HG02763 (cell line): ENCODE results near the gene BTN2A1.

Experiments used
- ATAC-seq: cut with Tn5 transposase; IDR thresholded peaks from one replicate; pipeline ENCODE4 v1.9.1; 2021; ENCODE audit warnings: mild to moderate bottlenecking, moderate library complexity; ENCODE audit not compliant: unreplicated experiment

The BTN2A1 gene

DNA sequence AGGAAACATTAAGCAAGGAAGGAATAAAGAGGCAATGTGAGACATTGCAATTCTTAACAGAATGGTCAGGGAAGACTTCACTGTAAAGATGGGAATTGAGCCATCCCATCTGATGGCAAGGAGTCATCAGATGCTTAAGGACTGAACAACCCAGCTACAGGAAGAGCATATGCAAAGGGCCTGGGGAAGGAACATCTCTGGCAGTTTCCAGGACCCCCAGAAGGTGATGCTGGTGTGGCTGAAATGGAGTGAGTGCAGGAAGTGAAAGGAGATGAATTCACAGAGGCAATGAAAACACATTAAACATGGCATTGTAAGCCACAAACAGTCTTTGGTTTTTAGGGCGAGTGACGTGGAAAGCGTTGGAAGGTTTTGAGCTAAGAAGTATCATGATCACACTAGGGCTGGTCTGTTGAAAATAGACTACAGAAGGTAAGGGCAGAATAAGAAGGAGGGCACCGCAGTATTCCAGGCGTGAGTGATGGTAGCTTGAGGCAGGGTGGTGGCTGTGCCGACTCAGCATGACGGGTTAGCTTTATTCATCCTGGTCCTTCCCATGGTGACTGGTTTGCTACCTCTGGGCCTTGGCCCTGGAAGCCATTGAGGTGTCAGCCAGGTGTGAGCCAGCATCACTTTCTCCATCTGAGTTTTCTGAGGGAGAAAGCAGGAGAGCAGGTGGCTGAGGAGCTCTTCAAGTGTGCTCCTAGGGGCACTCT is 6.8 kb downstream of the BTN2A1 start:
- ATAC-seq: no peak

DNA sequence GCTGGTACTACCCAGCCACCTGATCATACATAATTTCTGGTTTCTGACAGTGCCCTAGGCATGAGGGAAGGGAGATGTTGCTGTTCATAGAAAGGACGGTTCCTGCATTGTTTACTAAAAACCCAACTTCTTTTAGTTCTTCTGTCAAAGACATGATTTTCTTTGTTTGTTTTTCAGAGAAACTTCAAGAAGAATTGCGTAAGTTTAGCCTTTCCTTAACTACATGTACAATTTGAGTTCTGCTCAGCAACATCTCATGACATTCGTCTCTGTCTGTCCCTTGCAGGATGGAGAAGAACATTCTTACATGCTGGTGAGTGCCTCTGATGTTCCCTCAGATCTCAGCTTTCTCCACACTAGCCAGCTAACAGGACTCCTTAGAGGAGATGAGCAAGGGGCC is 8.0 kb downstream of the BTN2A1 start:
- ATAC-seq: no peak

- ATAC-seq: no peak
These were observed 11.1 kb downstream of the BTN2A1 start for GRCh38 chr6:26468829-26469228.

- ATAC-seq: no peak
These were observed 12.9 kb downstream of the BTN2A1 start for GRCh38 chr6:26470643-26471042.

DNA sequence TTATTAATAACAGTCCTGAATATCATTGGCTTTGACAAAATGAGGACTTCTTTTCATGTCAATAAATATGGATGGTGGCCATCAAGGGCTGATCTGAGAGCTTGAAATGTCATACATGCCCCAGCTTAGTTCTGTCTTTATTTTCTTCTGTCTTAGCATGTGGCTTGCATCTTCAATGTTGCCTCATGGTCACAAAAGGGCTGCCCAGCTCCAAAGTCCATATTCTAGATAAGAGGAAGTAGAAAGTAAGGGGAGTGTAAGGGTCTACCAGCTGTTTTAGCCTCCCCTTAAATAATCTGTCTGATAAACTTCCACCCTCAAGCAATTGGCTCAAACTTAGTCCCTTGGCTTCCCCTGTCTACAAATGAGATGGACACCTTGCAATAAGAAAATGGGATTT is 14.2 kb downstream of the BTN2A1 start:
- ATAC-seq: no peak

- no peak for ATAC-seq
These were observed 15.0 kb downstream of the BTN2A1 start for GRCh38 chr6:26472549-26473290.

DNA sequence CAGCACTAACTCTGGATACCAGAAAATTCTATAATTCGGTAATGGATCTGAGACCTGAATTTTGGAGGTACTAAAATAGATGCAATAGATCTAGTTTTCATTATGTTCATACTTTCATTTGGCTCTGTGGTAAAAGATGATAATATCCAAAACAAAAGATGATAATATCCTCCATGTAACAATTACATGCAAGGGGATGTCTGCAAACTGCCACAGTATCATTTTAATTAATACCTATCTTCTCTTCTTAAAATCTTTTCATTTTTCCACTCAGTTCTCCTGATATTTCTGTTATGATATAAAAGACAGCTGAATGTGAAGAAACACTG is 15.6 kb downstream of the BTN2A1 start:
- ATAC-seq: no peak

DNA sequence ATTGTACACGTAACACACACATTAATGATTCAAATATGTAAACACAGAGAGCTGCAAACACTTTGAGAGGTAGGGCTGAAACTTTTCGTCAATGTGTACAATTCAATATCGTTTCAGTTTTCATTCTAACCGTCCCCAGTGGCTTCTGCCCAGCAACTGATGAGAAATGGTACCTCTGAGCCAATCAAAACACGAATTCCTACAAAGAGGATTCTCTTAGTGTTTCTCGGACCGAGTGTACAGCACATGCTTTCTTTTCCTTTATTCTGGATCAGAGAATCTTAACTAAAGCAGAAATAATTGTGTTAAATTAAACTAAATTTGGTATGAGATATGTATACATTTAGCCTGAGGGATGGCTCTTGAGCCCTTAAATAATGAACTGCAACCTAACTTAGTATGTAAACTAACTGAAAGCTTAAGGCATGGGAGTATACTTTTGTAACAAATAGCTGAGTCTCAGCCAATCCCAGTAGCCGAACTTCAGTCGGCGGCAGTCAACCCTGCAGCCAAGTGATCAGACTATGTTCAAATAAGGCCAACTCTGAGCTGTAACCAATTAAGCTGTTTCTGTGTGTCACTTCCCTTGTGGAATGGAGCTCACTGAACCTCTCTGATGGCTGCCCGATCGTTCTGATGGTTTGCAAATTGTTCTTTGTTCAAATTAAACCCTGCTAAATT is 16.1 kb downstream of the BTN2A1 start:
- peak; percentile 93 for ATAC-seq

- no peak for ATAC-seq
These were observed 16.7 kb downstream of the BTN2A1 start for GRCh38 chr6:26474439-26474881.

DNA sequence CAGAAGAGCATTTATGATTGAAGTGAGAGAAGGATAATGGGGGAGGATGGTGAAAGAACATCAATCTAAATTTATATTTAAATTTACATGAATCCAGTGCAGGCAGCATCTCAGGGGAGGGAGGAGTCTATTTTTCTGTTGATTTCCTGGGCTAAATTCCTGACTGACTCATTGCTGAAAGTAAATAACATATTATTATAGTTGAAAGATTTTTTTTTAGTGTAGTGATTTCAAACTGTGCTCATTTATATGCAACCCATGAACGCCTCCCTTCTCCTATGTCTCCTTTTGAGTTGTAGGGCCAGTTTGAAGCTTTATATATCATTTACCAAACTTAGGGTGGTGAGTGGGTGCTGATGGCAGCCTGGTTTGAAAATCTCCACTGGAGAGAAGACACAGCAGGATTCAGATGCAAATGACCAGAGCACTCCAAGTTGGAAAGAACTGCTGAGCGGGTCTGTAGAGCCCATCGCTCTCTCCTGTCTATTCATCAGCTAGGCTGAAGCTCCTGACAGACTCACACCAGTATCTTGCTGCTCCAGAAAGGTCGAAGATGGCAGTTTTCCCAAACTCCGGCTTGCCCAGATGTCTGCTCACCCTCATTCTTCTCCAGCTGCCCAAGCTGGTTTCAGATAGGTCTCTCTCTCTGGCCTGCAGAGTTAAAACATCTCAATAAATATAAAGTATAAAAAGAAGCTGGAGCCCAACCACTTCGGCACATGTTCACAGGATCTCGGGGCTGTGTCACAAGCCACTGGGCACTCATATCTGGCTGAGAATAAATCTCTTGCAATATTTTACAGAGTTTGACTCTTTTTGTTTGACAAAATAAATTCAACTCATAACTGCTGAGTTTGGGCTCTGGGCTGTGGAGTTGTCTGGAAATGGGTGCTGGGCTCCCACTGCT is 18.3 kb downstream of the BTN2A1 start:
- ATAC-seq: no peak

- no peak for ATAC-seq
These were observed 19.1 kb downstream of the BTN2A1 start for GRCh38 chr6:26476896-26477295.

DNA sequence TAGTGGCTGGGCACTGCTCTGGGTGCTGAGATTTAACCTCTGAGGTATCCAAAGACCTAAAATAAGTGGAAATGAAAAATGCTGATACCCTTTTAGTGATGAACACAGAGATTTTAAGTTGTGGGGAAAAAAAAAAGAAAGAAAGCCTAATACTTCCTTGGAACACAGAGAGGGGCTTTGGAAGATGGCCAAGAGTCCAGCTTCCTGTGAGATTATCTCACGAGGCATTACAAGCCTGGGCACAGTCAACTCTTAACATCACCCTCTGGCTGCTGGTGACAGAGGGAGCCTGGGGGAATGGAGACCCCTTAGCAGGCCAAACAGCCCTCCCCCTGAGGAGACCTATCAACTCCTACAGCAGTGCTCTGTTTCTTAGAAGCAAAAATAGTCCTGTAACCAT is 19.7 kb downstream of the BTN2A1 start:
- no peak for ATAC-seq

GRCh38 chr6:26478100-26478984 is 20.6 kb downstream of the BTN2A1 start:
- ATAC-seq: no peak

DNA sequence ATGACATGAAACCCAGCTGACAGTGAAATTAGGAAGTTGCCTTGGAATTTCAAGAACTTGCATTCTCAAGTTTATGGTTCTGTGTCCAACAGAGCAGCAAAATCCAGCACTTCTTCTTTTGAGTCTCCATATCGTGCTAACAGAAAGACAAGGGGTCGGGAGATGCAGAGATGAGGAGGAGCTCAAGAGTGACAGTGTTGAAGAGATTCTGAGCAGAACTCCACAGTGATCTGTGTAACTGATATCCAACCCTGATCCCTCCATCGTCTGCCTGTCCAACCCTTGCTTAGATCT is 21.2 kb downstream of the BTN2A1 start:
- no peak for ATAC-seq

GRCh38 chr6:26482338-26482737 is 24.6 kb downstream of the BTN2A1 start:
- ATAC-seq: no peak

DNA sequence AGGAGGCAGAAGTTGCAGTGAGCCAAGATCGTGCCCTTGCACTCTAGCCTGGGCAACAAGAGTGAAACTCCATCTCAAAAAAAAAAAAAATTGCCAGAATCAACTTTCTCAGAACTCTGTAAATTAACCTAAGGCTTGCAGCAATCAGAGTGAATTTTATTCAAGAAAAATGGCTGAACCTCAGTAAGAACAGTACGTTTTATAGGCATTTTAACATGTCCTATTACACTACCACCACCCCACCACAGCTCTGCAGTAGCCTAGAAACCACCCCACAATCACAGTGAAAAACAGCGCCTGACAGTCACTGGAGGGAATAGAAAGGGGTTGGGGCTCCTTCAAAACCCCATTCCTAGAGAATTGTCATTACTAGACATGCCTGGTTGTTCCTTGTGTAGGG is 26.0 kb downstream of the BTN2A1 start:
- no peak for ATAC-seq

GRCh38 chr6:26484161-26484560 is 26.4 kb downstream of the BTN2A1 start:
- no peak for ATAC-seq

- ATAC-seq: no peak
These were observed 27.5 kb downstream of the BTN2A1 start for GRCh38 chr6:26485112-26485780.

- no peak for ATAC-seq
These were observed 28.6 kb downstream of the BTN2A1 start for GRCh38 chr6:26486358-26486757.

GRCh38 chr6:26487466-26487865 is 29.7 kb downstream of the BTN2A1 start:
- ATAC-seq: no peak
